ENCODE results near the gene TSKU.

The TSKU gene, protein sequence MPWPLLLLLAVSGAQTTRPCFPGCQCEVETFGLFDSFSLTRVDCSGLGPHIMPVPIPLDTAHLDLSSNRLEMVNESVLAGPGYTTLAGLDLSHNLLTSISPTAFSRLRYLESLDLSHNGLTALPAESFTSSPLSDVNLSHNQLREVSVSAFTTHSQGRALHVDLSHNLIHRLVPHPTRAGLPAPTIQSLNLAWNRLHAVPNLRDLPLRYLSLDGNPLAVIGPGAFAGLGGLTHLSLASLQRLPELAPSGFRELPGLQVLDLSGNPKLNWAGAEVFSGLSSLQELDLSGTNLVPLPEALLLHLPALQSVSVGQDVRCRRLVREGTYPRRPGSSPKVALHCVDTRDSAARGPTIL
- long read RNA-seq, donor 1, transcript TSKU-201 (2 exons, 2,712 nt), result major isoform, 10 of 37 reads
- long read RNA-seq, donor 1, partial matches to known transcripts, result 27 of 37 reads
- long read RNA-seq, donor 1, other reads (novel, unspliced or antisense), result 0 of 37 reads
- long read RNA-seq, donor 2, transcript TSKU-201 (2 exons, 2,712 nt), result major isoform, 16 of 16 reads
- long read RNA-seq, donor 2, partial matches to known transcripts, result 0 of 16 reads
- long read RNA-seq, donor 2, other reads (novel, unspliced or antisense), result 0 of 16 reads
- long read RNA-seq, donor 3, transcript TSKU-201 (2 exons, 2,712 nt), result major isoform, 6 of 6 reads
- long read RNA-seq, donor 3, partial matches to known transcripts, result 0 of 6 reads
- long read RNA-seq, donor 3, other reads (novel, unspliced or antisense), result 0 of 6 reads
- long read RNA-seq, donor 4, transcript TSKU-201 (2 exons, 2,712 nt), result major isoform, 17 of 17 reads
- long read RNA-seq, donor 4, partial matches to known transcripts, result 0 of 17 reads
- long read RNA-seq, donor 4, other reads (novel, unspliced or antisense), result 0 of 17 reads
- long read RNA-seq, donor 5, transcript TSKU-201 (2 exons, 2,712 nt), result major isoform, 22 of 22 reads
- long read RNA-seq, donor 5, partial matches to known transcripts, result 0 of 22 reads
- long read RNA-seq, donor 5, other reads (novel, unspliced or antisense), result 0 of 22 reads
- long read RNA-seq, donor 6, transcript TSKU-201 (2 exons, 2,712 nt), result major isoform, 13 of 13 reads
- long read RNA-seq, donor 6, partial matches to known transcripts, result 0 of 13 reads
- long read RNA-seq, donor 6, other reads (novel, unspliced or antisense), result 0 of 13 reads
- long read RNA-seq, donor 7, transcript TSKU-201 (2 exons, 2,712 nt), result major isoform, 25 of 25 reads
- long read RNA-seq, donor 7, partial matches to known transcripts, result 0 of 25 reads
- long read RNA-seq, donor 7, other reads (novel, unspliced or antisense), result 0 of 25 reads
- long read RNA-seq, donor 8, transcript TSKU-201 (2 exons, 2,712 nt), result major isoform, 13 of 13 reads
- long read RNA-seq, donor 8, partial matches to known transcripts, result 0 of 13 reads
- long read RNA-seq, donor 8, other reads (novel, unspliced or antisense), result 0 of 13 reads

DNA sequence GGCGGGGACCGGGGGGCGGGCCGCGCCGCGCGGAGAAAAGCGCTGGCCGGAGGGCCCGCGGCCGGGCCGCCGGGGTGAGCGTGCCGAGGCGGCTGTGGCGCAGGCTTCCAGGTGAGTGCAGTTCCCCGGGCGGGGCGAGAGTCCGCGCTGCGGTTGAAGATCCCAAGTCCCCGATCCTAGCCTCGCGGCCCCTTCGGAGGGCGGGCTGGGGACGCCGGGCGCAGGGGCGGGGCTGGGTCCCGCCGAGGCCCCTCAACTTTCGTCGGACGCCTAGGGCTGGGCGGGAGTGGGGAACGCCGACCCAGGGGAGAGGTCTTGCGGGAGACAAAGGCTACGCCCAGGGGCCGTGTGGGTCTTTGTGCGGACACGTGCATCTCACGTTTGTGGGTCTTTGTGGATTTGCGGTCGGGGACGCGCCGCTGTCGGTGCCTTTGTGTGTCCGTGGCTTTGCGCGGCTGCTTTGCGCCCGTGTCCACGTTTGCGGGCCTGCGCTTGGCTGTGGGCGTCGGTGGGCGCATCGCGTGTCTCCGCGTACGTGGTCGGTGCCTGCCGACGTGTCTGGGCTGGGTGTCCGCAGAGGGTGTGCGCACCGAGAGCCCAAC lies at the start of gene TSKU:
Gene TSKU (plus strand): TSS at position 63 of the 602 bp plus-strand sequence. CDS start 12,261 bp downstream, outside the sequence.
- peak; percentile 87 for DNase-seq

DNA sequence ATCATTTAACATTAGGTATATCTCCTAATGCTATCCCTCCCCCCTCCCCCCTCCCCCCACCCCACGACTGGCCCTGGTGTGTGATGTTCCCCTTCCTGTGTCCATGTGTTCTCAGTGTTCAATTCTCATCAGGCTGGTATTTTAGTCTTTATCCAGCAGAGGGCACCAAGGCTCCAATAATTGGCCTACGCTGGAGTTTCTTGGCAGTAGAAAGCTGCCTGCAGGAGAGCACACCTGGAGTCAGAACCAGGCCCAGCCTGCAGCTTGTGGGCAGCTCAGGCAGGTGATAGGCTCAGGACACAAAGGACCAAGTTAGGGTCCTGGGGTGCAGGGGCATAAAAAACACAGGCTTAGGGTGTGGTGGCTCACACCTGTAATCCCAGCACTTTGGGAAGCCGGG lies 49.2 kb upstream of the TSKU start:
- peak; percentile 30 for DNase-seq

DNA sequence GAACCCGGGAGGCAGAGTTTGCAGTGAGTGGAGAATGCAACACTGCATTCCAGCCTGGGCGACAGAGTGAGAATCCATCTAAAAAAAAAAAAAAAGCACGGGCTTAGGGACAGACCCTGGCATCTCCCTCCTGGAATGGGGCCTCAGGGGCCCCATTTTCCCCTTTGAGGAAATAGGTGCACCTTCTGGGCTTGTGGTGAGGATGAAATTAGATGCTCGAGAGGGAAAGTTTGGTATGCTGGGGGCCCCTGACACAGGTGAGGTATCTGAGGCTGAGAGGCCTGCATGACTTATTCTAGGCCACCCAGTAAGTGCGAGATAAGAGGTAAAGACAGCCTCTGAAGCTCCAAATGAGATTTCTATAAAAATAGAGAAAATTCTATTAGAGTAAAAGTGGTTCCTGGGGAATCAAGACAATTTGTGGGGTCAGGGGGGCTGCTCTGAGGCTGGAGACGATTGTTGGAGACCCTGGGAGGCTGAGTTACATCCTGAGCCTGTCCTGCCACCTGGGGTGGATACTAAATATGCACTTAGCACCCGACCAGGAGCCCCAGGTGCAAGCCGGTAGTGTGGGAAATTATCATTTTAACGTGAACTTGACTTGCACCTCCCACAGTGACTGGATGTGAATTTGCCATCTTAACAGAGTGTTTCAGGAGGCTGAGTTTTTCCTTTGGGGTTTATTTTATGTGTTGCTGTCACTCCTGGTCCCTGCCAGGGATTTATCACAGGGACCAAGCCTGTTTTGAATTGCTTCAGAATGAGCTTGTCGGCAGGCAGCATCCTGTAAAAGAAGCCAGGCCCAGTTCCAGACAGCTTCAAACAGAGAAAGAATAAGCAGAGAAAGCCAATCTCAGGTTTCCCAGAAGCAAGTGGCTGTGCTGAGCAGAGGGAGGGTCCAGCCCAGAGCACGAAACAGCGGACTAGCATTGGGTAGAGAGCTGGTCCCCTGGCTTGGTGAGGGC lies 48.4 kb upstream of the TSKU start:
- no peak for DNase-seq

DNA sequence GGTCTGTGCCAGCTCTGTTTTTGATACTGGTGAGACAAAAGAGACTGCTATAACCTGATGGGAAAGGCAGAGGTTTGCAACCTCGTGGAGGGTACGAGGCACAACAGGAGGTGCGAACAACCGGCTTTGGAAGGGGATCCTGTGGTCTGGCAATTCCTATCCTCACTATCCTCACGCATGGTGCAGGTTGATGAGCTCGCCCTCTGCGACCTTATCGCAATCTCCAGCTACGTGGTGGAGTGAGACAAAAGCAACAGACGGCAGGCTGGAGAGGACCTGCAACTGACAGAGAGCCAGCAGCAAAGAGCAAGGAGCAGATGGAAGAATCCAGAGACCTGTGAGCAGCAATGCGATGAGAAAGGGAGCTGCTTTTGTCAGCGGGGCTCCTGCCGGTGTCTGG lies 47.3 kb upstream of the TSKU start:
- DNase-seq, result no peak

DNA sequence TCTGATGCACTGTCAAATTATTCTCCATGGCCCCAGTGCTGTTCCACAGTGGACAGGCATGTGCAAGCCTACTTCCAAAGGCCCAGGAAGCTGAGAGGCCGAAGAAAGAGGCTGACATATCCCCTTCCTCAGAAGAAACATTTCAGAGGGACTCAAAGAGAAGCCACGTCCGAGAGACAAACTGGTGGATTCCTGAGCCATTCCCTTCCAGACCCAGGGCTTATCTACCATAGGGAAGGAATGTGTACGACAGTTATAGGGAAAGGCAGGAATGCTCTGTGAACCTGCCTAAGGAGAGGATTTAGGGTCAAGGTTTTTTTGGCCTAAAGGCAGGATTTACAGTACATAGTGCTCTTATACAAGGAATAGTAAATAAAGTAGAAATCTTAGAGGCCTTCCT lies 46.9 kb upstream of the TSKU start:
- no peak for DNase-seq

DNA sequence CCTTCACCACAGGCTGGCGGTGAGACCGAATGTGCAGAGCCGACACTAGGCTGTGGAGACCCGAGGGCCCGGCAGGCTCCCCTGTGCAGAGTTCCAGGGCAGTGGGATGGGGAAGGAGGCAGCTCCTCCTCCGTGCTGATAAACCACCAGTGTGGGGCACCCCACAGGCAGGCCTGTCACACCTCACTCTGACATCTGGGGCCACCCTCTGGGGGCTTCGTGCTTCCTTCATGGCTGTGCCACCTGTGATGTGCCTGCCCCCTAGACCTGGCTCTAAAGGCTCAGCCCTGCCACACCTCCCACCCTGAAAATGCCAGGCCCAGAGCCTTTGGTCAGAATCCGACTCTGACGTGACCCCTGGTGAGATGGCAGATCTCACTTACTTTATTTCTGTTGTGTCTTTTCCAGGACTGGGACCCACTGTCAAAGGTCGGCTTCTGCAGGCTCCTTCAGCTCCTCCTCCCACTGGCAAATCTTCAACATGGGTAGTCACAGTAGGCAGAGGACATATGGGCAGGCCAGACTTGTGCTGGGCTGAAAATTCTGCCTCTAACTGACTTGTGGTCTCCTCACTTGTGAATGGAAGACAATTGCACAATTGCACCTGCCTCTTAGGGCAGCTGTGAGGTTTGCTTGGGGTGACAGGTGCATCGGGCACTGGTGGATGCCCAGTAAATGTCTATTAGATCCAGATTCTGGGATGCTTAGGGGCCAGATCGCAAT lies 46.2 kb upstream of the TSKU start:
- no peak for DNase-seq

DNA sequence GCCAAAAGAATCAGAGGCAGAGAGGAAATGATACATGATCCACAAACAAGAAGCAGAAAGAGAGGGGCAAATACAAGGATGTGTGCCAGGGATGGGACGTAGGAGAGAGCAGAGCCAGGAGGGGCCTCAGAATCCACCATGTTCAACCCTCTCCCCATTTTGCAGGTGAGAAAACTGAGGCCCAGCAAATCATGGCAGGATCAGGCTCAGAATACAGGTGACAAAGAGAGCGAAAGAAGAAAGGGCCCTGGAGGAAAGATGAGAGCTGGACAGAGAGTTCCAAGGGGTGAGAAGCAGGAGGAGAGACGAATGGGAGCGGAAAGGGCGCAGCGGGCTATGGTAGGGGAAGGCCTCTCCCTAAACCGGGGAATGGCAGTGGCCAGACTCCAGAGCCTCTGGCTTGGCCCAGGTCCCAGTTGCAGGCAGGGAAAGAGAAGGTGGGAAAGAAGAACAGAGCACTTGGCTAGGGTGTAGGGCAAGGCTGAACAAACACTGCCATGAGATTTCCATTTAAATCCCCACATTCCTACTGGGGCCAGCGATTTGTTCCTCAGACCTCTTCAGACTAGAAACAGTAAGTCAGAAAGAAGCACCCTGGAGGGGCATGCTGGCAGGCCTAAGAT lies 44.4 kb upstream of the TSKU start:
- DNase-seq, result no peak

DNA sequence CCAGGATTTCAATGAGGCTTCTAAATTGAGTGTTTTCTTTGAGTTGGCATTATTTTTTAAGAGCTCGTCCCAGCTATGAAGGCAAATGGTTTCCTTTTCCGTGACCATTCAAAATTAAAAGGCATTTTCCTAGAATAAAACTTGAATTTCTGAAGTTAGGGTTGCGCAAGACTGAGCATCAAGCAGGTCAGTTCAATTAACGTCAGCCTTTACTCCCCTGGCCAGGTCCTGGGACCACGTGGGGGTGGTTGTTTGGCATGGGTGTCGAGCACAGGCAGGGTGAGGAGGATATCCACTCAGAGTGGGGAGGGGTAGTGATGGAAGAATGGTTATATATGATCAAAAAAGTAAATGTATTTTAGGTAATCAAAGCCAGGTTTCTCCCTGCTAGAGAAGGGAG lies 43.4 kb upstream of the TSKU start:
- no peak for DNase-seq

DNA sequence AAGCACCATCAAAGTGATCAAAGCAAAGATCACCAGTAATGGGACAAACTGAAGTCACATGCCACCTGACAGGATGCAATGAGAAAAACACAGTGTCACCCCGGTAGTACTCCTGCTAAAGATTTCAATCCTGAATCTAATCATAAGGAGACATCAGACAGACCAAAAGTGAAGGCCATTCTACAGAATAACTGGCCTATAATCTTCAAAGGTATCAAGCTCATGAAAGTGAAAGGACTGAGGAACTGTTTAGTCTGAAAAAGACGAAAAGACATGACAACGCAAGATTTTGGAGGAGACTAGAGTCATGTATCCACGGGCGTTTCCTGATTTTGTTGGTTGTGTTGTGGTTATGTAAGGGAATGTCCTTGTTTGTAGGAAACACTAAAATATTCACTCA lies 42.4 kb upstream of the TSKU start:
- DNase-seq, result no peak

DNA sequence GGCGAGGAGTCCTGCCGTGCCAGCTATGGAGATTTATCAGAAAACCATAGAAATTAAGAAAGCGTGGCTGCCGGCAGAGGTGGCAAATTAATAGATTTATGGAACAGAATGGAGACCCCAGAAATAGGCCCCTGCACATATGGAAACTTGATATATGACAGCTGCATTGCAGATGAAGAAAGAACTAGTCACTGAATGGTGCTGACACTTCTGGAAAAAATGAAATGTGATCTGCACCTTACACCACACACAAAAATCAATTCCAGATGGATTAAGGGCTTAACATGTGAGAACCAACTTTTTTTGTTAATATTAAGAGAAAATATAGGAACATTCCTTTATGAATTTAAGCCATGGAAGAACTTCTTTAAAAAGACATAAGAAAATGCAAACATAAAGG lies 40.3 kb upstream of the TSKU start:
- no peak for DNase-seq

DNA sequence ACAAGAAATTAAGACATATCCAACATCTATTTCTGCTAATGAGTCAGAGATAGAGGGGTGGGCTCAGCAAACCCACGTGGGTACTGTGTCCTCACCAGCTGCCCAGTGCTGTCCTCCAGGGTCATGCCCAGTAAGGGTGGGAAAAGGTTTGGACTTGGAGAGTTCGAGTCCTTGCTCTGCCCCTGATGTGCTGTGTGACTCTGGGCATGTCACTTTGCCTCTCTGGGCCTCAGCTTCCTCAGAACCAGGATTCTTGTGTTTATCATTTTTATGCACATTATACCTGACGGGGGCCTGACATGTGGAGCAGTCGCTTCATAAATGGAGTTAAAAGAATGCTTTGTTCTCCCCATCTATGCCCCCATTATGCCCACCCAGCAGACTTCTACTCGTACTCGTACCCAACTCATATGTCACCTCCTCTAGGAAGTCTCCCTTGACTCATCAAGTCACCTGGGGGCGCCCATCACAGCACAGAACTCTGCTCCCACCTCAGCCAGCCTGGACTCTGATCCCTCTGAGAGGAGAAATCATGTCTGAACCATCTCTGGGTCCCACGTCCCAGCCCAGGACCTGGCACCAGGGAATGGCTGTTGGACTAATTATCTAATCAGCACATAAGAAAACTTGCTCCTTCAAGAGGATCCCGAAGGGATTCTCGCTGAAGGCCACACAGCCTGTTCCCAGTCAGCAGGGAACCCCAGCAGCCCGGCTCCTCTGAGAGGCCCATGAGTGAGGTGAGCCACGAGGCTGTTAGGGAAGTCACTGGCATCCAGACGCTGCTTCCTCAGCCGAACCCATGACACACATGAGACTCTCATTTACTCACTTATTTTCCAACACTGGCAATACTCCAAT lies 38.7 kb upstream of the TSKU start:
- no peak for DNase-seq

DNA sequence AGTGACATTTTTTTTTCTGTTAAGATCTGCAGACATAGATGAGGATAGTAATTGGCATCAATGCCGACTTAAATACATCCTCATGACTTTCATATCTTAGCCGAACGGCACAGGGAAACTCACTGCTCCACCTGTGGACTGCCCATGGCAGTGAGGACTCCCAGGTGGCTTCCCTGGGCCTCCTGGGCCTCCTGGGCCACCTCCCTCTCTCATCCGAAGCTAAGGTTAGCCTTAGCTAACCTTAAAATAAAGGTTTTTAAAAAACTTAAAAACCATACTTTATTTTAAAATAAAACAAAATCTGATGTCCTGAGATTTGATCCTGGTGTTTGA lies 38.1 kb upstream of the TSKU start:
- DNase-seq, result no peak

DNA sequence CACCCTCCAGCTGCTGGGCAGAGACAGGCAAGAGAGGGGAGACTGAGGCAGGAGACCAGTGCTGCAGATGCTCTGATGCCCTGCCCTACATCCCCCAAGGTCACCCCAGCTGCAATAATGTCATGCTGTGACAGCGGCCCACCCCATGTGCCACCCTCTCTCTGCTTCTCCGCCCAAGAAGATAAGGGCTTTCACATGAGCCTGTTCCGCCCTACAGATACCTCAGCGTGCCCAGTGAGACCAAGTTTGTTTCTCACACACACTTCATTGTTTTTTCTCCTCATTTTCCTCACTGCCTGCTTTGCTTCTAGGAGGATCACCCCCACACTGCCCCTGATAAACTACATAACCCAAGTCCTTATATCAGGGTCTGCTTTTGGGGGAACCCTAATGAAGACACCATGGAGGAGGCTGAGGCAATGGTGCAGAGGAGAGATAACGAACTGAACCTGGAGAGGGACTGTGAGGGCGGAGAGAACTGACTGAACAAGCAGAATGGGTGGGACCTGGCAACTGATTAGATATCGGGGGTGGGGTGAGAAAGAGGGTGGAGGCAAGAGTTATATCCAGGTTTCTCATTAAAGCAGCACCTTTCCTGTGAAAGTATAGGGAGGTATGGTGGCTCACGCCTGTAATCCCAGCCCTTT lies 37.5 kb upstream of the TSKU start:
- DNase-seq, result no peak

DNA sequence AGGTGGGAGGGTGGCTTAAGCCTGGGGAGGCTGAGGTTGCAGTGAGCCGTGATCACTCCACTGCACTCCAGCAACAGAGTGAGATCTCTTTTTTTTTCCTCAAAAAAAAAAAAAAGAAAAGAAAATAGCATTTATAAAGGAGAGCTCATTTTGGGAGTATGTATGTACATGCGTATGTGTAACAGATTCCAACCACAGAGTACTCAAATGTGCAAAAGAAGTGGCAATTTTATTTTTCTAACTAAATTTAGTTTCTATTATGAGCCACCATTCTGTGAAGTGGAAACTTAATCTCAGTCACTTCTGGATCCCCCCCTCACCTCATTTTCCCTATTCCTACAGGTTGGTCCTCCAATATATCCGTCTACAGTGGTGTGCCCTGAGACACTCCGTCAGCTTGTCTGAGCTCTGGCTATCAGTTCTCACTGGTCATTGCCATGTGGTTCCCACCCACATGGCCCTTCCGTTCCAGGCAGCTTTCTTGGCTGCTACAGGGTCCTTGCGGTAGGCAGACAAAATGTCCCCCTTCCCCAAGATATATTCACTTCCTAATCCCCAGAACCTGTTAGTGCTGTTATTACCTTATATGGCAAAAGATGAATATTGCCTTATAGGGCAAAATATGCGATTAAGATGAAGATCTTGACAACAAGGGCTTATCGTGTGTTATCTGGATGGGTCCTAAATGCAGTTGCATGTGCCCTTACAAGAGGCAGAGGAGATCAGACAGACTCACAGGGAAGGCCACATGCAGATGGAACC lies 35.8 kb upstream of the TSKU start:
- DNase-seq, result no peak

DNA sequence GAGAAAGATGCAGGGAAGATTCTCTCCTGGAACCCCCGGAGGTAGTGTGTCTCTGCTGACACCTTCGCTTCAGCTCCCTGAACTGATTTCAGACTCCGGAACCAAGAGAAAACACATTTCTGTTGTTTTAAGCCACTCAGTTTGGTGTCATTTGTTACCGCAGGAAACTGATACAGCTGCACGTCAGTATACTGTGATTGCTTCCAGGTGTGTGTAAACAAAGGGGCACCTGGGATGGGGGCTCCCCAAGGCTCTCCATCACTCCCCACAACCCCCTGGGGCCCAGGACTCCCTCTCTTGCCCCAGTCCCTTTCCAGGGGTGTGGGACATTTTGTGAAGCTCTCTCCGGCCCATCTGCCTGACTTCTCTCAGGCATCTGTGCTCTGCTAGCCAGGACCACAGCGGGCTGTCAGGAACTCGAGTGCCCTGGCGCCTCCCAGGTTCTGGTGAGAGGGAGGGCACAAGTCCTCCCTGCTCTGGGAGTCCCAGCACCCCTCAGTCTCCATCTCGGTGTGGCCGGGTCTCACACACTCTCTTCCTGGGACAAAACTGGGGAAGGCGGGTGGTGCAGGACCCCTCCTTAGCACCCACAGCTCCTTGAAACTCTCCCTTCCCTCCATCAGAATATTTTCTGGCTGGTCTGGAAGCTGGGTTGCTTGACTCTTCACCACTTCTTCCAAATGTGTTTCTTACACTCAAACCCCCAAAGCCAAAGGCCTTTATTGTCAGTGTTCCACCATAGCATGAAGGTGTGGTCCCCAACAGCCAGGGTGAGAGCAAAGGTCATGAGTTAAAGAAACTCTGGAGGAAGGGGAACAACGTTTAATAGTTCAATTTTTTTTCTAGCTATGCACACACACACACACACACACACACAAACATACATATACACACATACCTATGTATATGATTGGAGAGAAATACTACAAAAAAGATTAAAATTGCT lies 35.0 kb upstream of the TSKU start:
- DNase-seq, result peak; percentile 46

DNA sequence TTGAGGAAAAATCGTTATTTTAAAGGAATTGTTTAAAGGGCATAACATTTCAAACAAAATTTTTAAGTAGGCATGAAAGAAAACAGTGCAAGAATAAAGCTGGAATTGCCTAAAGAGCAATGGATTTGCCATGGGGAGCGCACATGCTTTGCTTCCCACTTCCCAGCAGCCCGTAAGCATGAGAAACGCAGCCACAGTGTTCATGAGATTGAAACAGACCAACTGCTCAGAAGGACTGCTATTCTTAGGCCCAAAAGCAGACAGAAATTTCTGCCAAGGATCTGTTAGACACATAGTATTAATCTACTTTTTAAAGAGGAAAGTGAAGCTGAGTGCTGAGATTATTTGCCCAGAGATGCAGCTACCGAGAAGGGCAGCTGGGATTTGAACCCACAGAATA lies 34.2 kb upstream of the TSKU start:
- DNase-seq, result no peak

Data from right kidney (tissue), 9 donors.